ENCODE data around the gene EEFSEC. TPM values are rescaled to one million over a fixed set of nuclear protein-coding genes. Genes with fewer than 3 reads are reported as not detected.

EEFSEC gene
- total RNA-seq, 1 experiment from 2014 or later = 9.5 TPM

- Histone ChIP-seq H2BK15ac (ENCODE audit: low read depth, low read length) (no peak overlapping the region), H3K9me3 (ENCODE audit: control insufficient read depth, low read depth, low read length) (no peaks in the 10 kb centered on the region), H3K4me2 (ENCODE audit: insufficient read depth, insufficient read length, low read length) (no peak overlapping the region), H2BK5ac (ENCODE audit: insufficient read length, low read length) (no peak overlapping the region), H3T11ph (ENCODE audit: low read length) (no peak overlapping the region), H3K27ac (ENCODE audit: insufficient read length, low read depth, low read length) (no peak overlapping the region), H4K20me1 (ENCODE audit: control insufficient read depth, insufficient read depth, insufficient read length) (peaks cover 4% of the 10 kb centered on the region), H3K4me1 (ENCODE audit: insufficient read depth, low read length) (no peaks in the 10 kb centered on the region), H2BK12ac (ENCODE audit: insufficient read length, low read depth, low read length) (no peak overlapping the region), H3K18ac (ENCODE audit: insufficient read length, low read depth, low read length) (no peak overlapping the region), H3K56ac (ENCODE audit: insufficient read length, low read depth, low read length) (no peak overlapping the region), H3K14ac (ENCODE audit: insufficient read depth, low read length) (no peak overlapping the region), H4K91ac (ENCODE audit: insufficient read length, low read depth, low read length) (no peak overlapping the region), H2BK20ac (ENCODE audit: low read depth, low read length, poor library complexity, severe bottlenecking) (no peak overlapping the region), H2AFZ (ENCODE audit: low read length) (no peak overlapping the region), H3K79me2 (ENCODE audit: insufficient read depth, low read length) (no peaks in the 10 kb centered on the region), H3K23me2 (ENCODE audit: insufficient read length, low read depth, low read length, poor library complexity, severe bottlenecking) (no peaks in the 10 kb centered on the region), H4K8ac (replicated peaks; ENCODE audit: insufficient read length, low read depth, low read length) (no peak overlapping the region), H3K9ac (ENCODE audit: extremely low read depth, insufficient read length, low read length) (no peak overlapping the region), H3K4ac (ENCODE audit: low read depth, low read length) (no peak overlapping the region), H2BK120ac (ENCODE audit: low read depth, low read length, poor library complexity, severe bottlenecking) (no peak overlapping the region), H4K5ac (ENCODE audit: insufficient read length, low read depth, low read length) (no peak overlapping the region), H3K27me3 (ENCODE audit: insufficient read depth, low read length) (no peaks in the 10 kb centered on the region), H2AK5ac (ENCODE audit: insufficient read length, low read length) (no peak overlapping the region), H3K79me1 (ENCODE audit: insufficient read depth, low read depth, low read length, poor library complexity, severe bottlenecking) (no peaks in the 10 kb centered on the region), H3K23ac (ENCODE audit: insufficient read length, low read depth, low read length) (no peak overlapping the region)
- Mint-ChIP-seq H3K4me3 (no peak overlapping the region), H3K36me3 (ENCODE audit: insufficient read depth in 1 of 3, low read depth in 3 of 3) (peaks cover 0 to 2% (median 0%) of the 10 kb centered on the region in 3 experiments; a peak in 2 of 7 replicates), H3K27ac (no peak overlapping the region), H3K9me3 (peaks cover 3 to 4% of the 10 kb centered on the region in 2 experiments; a peak in 3 of 5 replicates), H3K4me1 (peaks cover 2 to 7% of the 10 kb centered on the region in 2 experiments), H3K27me3 (ENCODE audit: low read depth) (peaks cover 40% of the 10 kb centered on the region)
- no CpG with 5 or more reads among the region's 5 CpGs for WGBS (ENCODE audit: extremely low coverage, insufficient read length, low lambda C conversion rate)
- no peak for DNase-seq
- no peak for TF ChIP-seq CTCF (conservative IDR thresholded peaks at IDR 0.05)
These were observed 3.6 kb upstream of the EEFSEC start for GRCh38 chr3:128149650-128150049.
